ENCODE measurements around the gene HSP90B1.

HSP90B1 gene

GRCh38 chr12:103978384-103978982 is 48.3 kb downstream of the HSP90B1 start:
- FAIRE-seq = no peak

GRCh38 chr12:103986829-103987228 is 56.6 kb downstream of the HSP90B1 start:
- no peak for FAIRE-seq

- FAIRE-seq = no peak
Measured at GRCh38 chr12:103994235-103994634, 64.0 kb downstream of the HSP90B1 start.

- no peak for FAIRE-seq
Measured at GRCh38 chr12:103996595-103996994, 66.4 kb downstream of the HSP90B1 start.

GRCh38 chr12:103997286-103997900 is 67.2 kb downstream of the HSP90B1 start:
- no peak for FAIRE-seq
